ENCODE measurements around the gene RNF144B. TPM values are rescaled to one million over a fixed set of nuclear protein-coding genes. Genes with fewer than 3 reads are reported as not detected.

The RNF144B gene
- total RNA-seq, 1 experiment from 2014 or later, result 8.2 TPM

DNA sequence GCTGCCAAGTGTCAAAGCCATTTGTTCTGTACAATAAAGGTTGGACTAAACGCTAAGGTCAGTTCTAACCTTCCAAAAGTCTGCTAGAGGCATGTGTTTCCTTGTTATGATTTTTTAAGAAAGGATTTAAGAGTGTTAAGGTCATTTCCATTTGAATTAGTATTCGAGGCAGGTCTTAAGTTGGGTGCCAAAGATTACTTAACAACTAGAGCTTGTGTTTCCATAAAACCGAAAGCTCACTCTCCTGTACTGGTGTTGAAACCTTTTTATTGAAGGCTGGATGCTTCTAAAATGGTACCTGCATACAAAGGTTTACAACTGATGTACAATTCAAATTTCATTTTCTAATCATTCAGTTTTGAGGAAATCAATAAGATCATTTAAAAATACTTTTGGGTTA lies 82.4 kb downstream of the RNF144B start:
- no peak overlapping the region for H3K4me3 Mint-ChIP-seq
- TF ChIP-seq, protein P1, sequence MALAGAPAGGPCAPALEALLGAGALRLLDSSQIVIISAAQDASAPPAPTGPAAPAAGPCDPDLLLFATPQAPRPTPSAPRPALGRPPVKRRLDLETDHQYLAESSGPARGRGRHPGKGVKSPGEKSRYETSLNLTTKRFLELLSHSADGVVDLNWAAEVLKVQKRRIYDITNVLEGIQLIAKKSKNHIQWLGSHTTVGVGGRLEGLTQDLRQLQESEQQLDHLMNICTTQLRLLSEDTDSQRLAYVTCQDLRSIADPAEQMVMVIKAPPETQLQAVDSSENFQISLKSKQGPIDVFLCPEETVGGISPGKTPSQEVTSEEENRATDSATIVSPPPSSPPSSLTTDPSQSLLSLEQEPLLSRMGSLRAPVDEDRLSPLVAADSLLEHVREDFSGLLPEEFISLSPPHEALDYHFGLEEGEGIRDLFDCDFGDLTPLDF (CRISPR knock-in tag; IDR thresholded peaks at IDR 0.05), result no peak
- TF ChIP-seq, protein P2, sequence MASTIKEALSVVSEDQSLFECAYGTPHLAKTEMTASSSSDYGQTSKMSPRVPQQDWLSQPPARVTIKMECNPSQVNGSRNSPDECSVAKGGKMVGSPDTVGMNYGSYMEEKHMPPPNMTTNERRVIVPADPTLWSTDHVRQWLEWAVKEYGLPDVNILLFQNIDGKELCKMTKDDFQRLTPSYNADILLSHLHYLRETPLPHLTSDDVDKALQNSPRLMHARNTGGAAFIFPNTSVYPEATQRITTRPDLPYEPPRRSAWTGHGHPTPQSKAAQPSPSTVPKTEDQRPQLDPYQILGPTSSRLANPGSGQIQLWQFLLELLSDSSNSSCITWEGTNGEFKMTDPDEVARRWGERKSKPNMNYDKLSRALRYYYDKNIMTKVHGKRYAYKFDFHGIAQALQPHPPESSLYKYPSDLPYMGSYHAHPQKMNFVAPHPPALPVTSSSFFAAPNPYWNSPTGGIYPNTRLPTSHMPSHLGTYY (CRISPR knock-in tag; IDR thresholded peaks at IDR 0.05), result no peak
- TF ChIP-seq NR3C1 (CRISPR knock-in tag; conservative IDR thresholded peaks at IDR 0.05; ENCODE audit: low read depth), result no peak
- TF ChIP-seq, protein P3, sequence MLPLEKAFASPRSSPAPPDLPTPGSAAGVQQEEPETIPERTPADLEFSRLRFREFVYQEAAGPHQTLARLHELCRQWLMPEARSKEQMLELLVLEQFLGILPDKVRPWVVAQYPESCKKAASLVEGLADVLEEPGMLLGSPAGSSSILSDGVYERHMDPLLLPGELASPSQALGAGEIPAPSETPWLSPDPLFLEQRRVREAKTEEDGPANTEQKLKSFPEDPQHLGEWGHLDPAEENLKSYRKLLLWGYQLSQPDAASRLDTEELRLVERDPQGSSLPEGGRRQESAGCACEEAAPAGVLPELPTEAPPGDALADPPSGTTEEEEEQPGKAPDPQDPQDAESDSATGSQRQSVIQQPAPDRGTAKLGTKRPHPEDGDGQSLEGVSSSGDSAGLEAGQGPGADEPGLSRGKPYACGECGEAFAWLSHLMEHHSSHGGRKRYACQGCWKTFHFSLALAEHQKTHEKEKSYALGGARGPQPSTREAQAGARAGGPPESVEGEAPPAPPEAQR (CRISPR knock-in tag; IDR thresholded peaks at IDR 0.05), result no peak
- TF ChIP-seq NFYB (CRISPR knock-in tag; conservative IDR thresholded peaks at IDR 0.05; ENCODE audit: low read depth), result no peak
- TF ChIP-seq IRF2 (CRISPR knock-in tag; IDR thresholded peaks at IDR 0.05; ENCODE audit: borderline replicate concordance, low read depth), result no peak
- TF ChIP-seq, protein P4, sequence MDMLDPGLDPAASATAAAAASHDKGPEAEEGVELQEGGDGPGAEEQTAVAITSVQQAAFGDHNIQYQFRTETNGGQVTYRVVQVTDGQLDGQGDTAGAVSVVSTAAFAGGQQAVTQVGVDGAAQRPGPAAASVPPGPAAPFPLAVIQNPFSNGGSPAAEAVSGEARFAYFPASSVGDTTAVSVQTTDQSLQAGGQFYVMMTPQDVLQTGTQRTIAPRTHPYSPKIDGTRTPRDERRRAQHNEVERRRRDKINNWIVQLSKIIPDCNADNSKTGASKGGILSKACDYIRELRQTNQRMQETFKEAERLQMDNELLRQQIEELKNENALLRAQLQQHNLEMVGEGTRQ (CRISPR knock-in tag; IDR thresholded peaks at IDR 0.05), result no peak
- TF ChIP-seq, protein P5, sequence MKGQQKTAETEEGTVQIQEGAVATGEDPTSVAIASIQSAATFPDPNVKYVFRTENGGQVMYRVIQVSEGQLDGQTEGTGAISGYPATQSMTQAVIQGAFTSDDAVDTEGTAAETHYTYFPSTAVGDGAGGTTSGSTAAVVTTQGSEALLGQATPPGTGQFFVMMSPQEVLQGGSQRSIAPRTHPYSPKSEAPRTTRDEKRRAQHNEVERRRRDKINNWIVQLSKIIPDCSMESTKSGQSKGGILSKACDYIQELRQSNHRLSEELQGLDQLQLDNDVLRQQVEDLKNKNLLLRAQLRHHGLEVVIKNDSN (CRISPR knock-in tag; IDR thresholded peaks at IDR 0.05), result no peak
- TF ChIP-seq ZNF416 (CRISPR knock-in tag; IDR thresholded peaks at IDR 0.05), result no peak
- no peak for TF ChIP-seq RORB (CRISPR knock-in tag; IDR thresholded peaks at IDR 0.05)
- no peak for TF ChIP-seq CBFB (CRISPR knock-in tag; IDR thresholded peaks at IDR 0.05; ENCODE audit: low read depth)
- TF ChIP-seq, protein P6, sequence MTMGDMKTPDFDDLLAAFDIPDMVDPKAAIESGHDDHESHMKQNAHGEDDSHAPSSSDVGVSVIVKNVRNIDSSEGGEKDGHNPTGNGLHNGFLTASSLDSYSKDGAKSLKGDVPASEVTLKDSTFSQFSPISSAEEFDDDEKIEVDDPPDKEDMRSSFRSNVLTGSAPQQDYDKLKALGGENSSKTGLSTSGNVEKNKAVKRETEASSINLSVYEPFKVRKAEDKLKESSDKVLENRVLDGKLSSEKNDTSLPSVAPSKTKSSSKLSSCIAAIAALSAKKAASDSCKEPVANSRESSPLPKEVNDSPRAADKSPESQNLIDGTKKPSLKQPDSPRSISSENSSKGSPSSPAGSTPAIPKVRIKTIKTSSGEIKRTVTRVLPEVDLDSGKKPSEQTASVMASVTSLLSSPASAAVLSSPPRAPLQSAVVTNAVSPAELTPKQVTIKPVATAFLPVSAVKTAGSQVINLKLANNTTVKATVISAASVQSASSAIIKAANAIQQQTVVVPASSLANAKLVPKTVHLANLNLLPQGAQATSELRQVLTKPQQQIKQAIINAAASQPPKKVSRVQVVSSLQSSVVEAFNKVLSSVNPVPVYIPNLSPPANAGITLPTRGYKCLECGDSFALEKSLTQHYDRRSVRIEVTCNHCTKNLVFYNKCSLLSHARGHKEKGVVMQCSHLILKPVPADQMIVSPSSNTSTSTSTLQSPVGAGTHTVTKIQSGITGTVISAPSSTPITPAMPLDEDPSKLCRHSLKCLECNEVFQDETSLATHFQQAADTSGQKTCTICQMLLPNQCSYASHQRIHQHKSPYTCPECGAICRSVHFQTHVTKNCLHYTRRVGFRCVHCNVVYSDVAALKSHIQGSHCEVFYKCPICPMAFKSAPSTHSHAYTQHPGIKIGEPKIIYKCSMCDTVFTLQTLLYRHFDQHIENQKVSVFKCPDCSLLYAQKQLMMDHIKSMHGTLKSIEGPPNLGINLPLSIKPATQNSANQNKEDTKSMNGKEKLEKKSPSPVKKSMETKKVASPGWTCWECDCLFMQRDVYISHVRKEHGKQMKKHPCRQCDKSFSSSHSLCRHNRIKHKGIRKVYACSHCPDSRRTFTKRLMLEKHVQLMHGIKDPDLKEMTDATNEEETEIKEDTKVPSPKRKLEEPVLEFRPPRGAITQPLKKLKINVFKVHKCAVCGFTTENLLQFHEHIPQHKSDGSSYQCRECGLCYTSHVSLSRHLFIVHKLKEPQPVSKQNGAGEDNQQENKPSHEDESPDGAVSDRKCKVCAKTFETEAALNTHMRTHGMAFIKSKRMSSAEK (CRISPR knock-in tag; IDR thresholded peaks at IDR 0.05; ENCODE audit: borderline replicate concordance), result no peak
- TF ChIP-seq PRRX2 (CRISPR knock-in tag; IDR thresholded peaks at IDR 0.05), result no peak
- no peak for TF ChIP-seq ZBTB21 (CRISPR knock-in tag; IDR thresholded peaks at IDR 0.05; ENCODE audit: borderline replicate concordance)
- TF ChIP-seq, protein P7, sequence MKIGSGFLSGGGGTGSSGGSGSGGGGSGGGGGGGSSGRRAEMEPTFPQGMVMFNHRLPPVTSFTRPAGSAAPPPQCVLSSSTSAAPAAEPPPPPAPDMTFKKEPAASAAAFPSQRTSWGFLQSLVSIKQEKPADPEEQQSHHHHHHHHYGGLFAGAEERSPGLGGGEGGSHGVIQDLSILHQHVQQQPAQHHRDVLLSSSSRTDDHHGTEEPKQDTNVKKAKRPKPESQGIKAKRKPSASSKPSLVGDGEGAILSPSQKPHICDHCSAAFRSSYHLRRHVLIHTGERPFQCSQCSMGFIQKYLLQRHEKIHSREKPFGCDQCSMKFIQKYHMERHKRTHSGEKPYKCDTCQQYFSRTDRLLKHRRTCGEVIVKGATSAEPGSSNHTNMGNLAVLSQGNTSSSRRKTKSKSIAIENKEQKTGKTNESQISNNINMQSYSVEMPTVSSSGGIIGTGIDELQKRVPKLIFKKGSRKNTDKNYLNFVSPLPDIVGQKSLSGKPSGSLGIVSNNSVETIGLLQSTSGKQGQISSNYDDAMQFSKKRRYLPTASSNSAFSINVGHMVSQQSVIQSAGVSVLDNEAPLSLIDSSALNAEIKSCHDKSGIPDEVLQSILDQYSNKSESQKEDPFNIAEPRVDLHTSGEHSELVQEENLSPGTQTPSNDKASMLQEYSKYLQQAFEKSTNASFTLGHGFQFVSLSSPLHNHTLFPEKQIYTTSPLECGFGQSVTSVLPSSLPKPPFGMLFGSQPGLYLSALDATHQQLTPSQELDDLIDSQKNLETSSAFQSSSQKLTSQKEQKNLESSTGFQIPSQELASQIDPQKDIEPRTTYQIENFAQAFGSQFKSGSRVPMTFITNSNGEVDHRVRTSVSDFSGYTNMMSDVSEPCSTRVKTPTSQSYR (CRISPR knock-in tag; IDR thresholded peaks at IDR 0.05), result no peak
- TF ChIP-seq SP1 (CRISPR knock-in tag; conservative IDR thresholded peaks at IDR 0.05), result no peak
- CTCF ChIA-PET, result no interaction called here
- ATAC-seq (no peak), DNase-seq (ENCODE audit: low spot score) (no peak)
- H3K27me3 Mint-ChIP-seq (ENCODE audit: low read depth), result no peaks in the 10 kb centered on the region
- POLR2A ChIA-PET, result no interaction called here
- peaks cover 6% of the 10 kb centered on the region for H3K4me1 Mint-ChIP-seq
- no peak overlapping the region; the same call in 1 of the 2 replicates for H3K27ac Mint-ChIP-seq
- H3K36me3 Mint-ChIP-seq, result no peaks in the 10 kb centered on the region; the same call in 1 of the 2 replicates
- no peaks in the 10 kb centered on the region for H3K9me3 Mint-ChIP-seq

Data from WTC11 (cell line).